Testis (tissue), 3 donors: ENCODE results near the gene ING3. TPM values are rescaled to one million over a fixed set of nuclear protein-coding genes. Genes with fewer than 3 reads are reported as not detected.

Experiments
- DNase-seq: peaks from one replicate; pipeline ENCODE4 v3.0.0-alpha.2; 2019
- H3K27ac ChIP-seq, 2 donors: fragments of 200-600 bp; sonication (generic); one replicate each; pipeline ENCODE4 v1.5.1; 2019
- H3K27me3 ChIP-seq: fragments of 200-600 bp; sonication (generic); one replicate; pipeline ENCODE4 v1.5.1; 2019
- H3K36me3 ChIP-seq: fragments of 200-600 bp; sonication (generic); one replicate; pipeline ENCODE4 v1.5.1; 2017; ENCODE audit warnings: low read depth; ENCODE audit errors: missing control alignments
- H3K4me1 ChIP-seq: fragments of 200-600 bp; sonication (generic); one replicate; pipeline ENCODE4 v1.5.1; 2019
- H3K4me3 ChIP-seq, 2 donors: fragments of 200-600 bp; sonication (generic); one replicate each; pipeline ENCODE4 v1.5.1; 2017 to 2019
- H3K9me3 ChIP-seq: fragments of 200-600 bp; sonication (generic); one replicate; pipeline ENCODE4 v1.5.1; 2017
- CTCF ChIP-seq, 3 experiments: fragments of 450-650 bp in 2 of 3; fragments of 200-600 bp in 1 of 3; sonication (generic) in 1 of 3; IDR thresholded peaks; one replicate each; pipeline ENCODE4 v1.5.1; 2016 to 2019; ENCODE audit warnings: antibody characterized with exemption in 3 of 3, mild to moderate bottlenecking in 2 of 3, moderate library complexity in 1 of 3
- POLR2A ChIP-seq: fragments of 450-650 bp; IDR thresholded peaks from one replicate; pipeline ENCODE4 v1.6.1; 2017; ENCODE audit warnings: antibody characterized with exemption, mild to moderate bottlenecking, moderate library complexity
- WGBS, 2 donors: methylation state at CpG; one replicate each; pipeline ENCODE4 v1.1.5; 2018; 5-methylcytosine and 5-hydroxymethylcytosine counted together
- intact Hi-C: fragments of 100-400 bp; cut with DNase I; formaldehyde crosslinking; loops from one replicate; pipeline ENCODE4 v1.15.1; 2023; ENCODE audit warnings: low total_unique reads
- polyA plus RNA-seq: library from polyadenylated mRNA; stranded (reverse); fragments of 350-450 nt; fragmentation: Illumina TruSeq; extraction: RNeasy Lipid Tissue Mini Kit (QIAGEN cat#74804); gene quantifications from one replicate; pipeline ENCODE4 v1.2.3, GENCODE V29; 2014; ENCODE audit warnings: low read depth, low replicate concordance; ENCODE audit not compliant: insufficient read depth
- total RNA-seq, 2 donors: library from RNA; depleted of rRNA; stranded (reverse); fragments of >200 nt; gene quantifications; one replicate each; pipeline ENCODE4 v1.2.3, GENCODE V29; 2016

Gene ING3
- total and polyA plus RNA-seq, 3 donors from 2014 or later, result 14.7 to 22.7 (median 15.9) TPM

GRCh38 chr7:120919466-120919865 is 31.1 kb upstream of the ING3 start:
- H3K27me3 ChIP-seq, result no peaks in the 10 kb centered on the region
- no peak overlapping the region for H3K27ac ChIP-seq
- DNase-seq, result no peak
- H3K9me3 ChIP-seq, result no peaks in the 10 kb centered on the region
- H3K4me1 ChIP-seq, result no peaks in the 10 kb centered on the region
- no peaks in the 10 kb centered on the region for H3K36me3 ChIP-seq
- TF ChIP-seq CTCF (IDR thresholded peaks at IDR 0.05) (no peak), POLR2A (no peak)
- no peak overlapping the region for H3K4me3 ChIP-seq
- intact Hi-C loops, result no loop called here

GRCh38 chr7:120920034-120920433 is 30.5 kb upstream of the ING3 start:
- intact Hi-C loops, result no loop called here

DNA sequence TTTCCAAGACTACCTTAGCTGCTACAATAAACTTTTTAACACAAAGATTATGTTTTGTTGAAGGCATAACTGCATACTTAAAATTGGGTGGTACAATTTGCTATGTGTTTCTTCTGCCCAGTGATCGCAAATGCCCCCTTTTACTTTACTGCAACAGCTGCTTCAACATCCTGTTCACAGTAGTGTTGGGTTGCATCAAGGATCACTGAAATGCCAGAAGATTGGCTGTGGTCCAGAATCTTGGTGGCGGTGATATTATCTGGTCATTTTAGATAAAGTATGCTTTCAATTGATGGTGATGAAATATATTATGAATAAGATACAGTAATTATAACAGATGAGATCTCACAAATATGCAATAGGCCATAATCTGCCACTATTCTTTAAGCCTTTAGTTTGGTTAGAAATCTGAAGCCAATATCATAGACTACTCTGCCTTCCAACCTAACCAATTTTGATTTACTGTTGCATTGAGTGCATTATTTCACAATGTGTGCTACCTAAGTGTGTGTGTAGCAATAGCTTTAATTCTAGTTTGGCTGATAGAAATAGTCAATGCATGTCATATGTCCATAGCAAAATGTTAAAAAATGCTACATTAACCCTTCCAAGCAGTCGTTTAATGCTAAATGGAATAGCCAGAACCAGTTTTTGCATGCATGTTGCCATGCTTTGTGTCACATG is 29.8 kb upstream of the ING3 start:
- Histone ChIP-seq H3K4me1 (no peaks in the 10 kb centered on the region), H3K9me3 (no peaks in the 10 kb centered on the region), H3K27ac (no peak overlapping the region), H3K27me3 (no peaks in the 10 kb centered on the region), H3K4me3 (no peak overlapping the region), H3K36me3 (no peaks in the 10 kb centered on the region)
- WGBS, 2 donors, result 84 to 88% methylated on average over 3 of the region's 3 CpGs
- TF ChIP-seq POLR2A (no peak), CTCF (IDR thresholded peaks at IDR 0.05) (no peak)
- DNase-seq, result no peak
- intact Hi-C loops, result no loop called here

More at GRCh38 chr7:120920034-120920433, 30.5 kb upstream of the ING3 start:
- Histone ChIP-seq H3K36me3 (no peaks in the 10 kb centered on the region), H3K27ac (no peak overlapping the region), H3K9me3 (no peaks in the 10 kb centered on the region), H3K4me3 (no peak overlapping the region), H3K4me1 (no peaks in the 10 kb centered on the region), H3K27me3 (no peaks in the 10 kb centered on the region)
- DNase-seq, result no peak
- no peak for TF ChIP-seq POLR2A
- TF ChIP-seq CTCF (IDR thresholded peaks at IDR 0.05), result no peak
- WGBS, 2 donors, result 69 to 84% methylated on average over 2 of the region's 2 CpGs

- DNase-seq, result no peak
- TF ChIP-seq POLR2A, result no peak
- Histone ChIP-seq H3K36me3 (no peaks in the 10 kb centered on the region), H3K27me3 (no peaks in the 10 kb centered on the region), H3K27ac (no peak overlapping the region), H3K9me3 (no peaks in the 10 kb centered on the region), H3K4me1 (no peaks in the 10 kb centered on the region), H3K4me3 (no peak overlapping the region)
- 64 to 89% methylated on average over 2 of the region's 2 CpGs for WGBS, 2 donors
- intact Hi-C loops, result no loop called here
These were observed 25.7 kb upstream of the ING3 start for GRCh38 chr7:120924837-120925236.

- no peaks in the 10 kb centered on the region for H3K9me3 ChIP-seq
- no peak overlapping the region for H3K27ac ChIP-seq
- H3K27me3 ChIP-seq, result no peaks in the 10 kb centered on the region
- intact Hi-C loops, result no loop called here
- DNase-seq, result no peak
- H3K4me1 ChIP-seq, result no peaks in the 10 kb centered on the region
- H3K36me3 ChIP-seq, result no peaks in the 10 kb centered on the region
- 69 to 71% methylated on average over 5 of the region's 5 CpGs for WGBS, 2 donors
- TF ChIP-seq POLR2A (no peak), CTCF (IDR thresholded peaks at IDR 0.05) (no peak)
- H3K4me3 ChIP-seq, result no peak overlapping the region
These were observed 25.2 kb upstream of the ING3 start for GRCh38 chr7:120925392-120925791.
